Loucy (cell line): ENCODE measurements around the gene TMEM9.

Experiments used
- CTCF ChIP-seq: fragments of 200-600 bp; sonication (generic); conservative IDR thresholded peaks from 2 replicates; pipeline ENCODE4 v1.5.1; 2014; ENCODE audit warnings: mild to moderate bottlenecking, antibody characterized with exemption, low read length
- EZH2phosphoT487 ChIP-seq: fragments of 200-600 bp; IDR thresholded peaks from 2 replicates; pipeline ENCODE4 v1.6.1; 2018; ENCODE audit warnings: antibody characterized with exemption, mild to moderate bottlenecking, moderate library complexity, borderline replicate concordance

GRCh38 chr1:201114245-201115131 is 39.8 kb downstream of the TMEM9 start:
- peak; percentile 85 for TF ChIP-seq CTCF
- no peak for TF ChIP-seq EZH2phosphoT487
